ENCODE results near the gene SPATA32. TPM values are rescaled to one million over a fixed set of nuclear protein-coding genes. Genes with fewer than 3 reads are reported as not detected.
"Not testable (repeated sequence)": the region's sequence is repeated elsewhere in the genome, so short reads cannot be mapped to it uniquely, and the experiment has no call there.

The SPATA32 gene
- total RNA-seq, 1 experiment from 2014 or later: 0.11 TPM

DNA sequence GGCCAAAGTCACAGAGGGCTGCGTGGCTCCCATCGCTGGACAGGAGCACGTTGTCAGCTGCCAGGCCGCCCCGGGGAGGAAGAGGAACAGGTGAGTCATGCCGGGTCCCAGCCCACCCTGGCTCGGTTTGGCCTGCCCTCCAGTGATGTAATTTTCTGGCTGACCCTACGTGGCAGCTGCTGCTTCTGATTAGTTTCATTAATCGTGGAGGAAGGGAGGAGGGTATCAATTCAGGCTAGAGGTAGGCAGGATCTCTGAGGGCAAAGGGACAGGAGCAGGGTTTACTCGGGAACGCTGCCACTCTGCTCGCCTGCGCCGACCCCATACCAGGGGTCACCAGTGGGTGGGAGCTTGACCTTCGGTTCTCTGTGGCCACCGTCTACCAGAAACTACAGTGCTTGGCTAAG lies 11.7 kb upstream of the SPATA32 start:
- DNase-seq (ENCODE audit: low read depth): peak; percentile 45

DNA sequence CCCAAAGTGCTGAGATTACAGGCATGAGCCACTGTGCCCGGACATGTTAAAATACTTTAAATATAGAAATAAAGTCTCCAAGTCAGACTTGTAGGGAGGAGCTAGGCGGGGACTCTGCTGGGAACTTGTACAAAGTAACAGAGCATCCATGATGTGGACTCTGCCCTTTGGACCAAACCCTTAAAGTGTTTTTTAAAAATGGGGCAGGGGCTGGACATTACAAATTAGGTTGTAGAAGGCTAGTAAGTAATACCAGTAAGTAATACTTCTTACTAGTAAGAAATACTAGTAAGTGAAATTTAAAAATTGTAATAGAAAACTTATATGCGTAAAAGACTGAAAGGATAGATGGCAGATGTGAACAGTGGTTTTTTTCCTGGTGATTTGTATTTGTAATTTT lies 9.7 kb upstream of the SPATA32 start:
- no peak for DNase-seq (ENCODE audit: low read depth)

DNA sequence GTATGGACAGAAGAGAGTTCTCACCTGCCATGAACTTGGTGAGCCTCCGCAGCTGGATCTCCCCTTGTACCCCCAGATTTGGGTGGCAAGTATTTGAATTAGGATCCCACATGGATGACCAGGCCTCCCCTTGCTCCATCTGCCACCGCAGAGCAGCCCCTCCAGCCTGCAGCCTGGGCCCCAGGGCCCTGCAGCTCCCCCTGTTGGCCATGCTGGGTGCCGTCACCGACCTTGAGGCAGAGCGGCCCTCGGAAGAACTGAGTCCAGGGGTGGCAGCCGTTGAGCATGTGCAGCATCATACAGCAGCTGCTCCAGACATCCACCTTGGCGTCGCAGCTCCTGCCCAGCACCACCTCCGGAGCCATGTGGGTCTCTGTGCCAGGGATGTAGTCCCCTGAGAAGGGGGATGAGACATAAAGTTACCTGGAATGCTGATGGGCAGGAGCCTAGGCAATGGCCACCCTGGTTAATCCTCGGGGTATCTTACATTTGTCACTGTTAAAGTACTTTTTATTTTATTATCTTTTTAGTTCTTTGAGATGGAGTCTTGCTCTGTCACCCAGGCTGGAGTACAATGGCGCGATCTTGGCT lies 9.0 kb upstream of the SPATA32 start:
- DNase-seq (ENCODE audit: low read depth): no peak

DNA sequence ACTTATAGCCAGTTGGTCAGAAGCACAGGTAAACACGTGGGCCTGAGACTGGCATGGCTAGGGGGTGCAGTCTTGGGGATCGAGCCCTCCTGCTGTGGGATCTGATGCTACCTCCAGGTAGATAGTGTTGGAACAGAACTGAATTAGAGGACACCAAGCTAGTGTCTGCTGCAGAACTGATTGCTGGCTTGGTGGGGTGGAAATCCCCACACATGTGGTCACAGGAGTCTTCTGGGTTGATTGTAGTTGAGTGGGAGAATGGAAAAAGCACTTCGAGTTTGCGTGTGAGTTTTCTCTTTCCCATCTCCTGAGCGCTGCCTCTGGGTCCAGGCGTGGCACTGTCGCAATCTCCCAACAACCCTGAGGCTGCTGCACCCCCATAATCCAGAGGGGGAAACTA lies 8.0 kb upstream of the SPATA32 start:
- DNase-seq (ENCODE audit: low read depth): no peak

DNA sequence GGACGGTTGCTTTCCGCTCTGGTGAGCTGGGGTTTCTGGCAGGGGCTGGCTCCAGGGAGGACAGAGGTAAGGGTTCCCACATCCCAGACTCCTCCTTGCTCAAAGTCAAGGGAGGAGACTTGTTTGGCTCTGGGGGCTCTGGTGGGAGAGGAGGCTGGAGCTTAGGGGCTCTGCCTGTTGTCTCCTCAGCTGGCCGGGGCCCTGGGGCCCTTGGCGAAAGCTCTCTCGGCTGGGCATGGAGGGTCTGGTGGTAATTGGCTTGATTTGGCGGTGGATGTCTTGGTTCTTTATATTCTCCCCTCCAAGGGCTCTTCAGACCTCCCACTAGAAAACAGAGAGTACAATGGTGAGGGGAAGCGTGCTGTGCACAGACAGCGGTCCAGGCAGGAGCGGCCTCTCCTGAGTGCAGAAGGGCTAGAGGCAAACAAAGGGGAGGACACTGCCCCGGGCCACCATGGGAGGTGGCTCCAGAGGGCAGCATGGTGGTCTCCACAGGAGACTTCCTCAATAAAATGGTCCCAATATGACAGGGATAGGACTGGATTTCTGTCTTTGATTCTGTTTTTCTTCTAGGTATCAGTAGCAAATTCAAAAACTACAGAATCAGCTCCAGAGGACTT lies 5.7 kb upstream of the SPATA32 start:
- no peak for DNase-seq (ENCODE audit: low read depth)

DNA sequence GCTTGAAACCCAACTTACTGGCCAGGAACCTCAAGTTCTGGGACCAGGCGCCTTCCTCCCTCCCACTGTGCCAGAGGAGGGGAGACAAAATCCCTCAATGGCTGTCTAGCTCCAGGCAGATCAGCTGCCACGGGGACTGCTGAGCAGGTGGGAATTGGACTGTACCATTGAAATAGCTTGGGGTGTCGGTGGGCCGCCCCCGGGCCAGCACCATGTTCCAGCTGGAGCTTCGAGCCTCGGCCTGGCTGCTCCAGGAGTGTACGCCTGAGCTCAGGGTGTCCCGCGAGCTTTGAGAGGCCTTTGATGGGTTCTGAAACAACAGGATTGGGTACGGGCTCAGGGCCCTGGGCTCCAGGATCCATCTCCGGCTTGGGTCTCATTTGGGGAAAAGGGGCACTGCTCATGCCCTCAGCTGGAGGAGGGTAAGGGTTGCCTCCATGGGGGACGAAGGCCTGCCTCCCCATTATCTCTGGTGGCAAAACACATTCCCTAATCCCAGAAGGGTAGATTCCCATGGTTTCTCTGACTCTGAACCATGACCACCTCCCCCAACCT lies 4.6 kb upstream of the SPATA32 start:
- no peak for DNase-seq (ENCODE audit: low read depth)

DNA sequence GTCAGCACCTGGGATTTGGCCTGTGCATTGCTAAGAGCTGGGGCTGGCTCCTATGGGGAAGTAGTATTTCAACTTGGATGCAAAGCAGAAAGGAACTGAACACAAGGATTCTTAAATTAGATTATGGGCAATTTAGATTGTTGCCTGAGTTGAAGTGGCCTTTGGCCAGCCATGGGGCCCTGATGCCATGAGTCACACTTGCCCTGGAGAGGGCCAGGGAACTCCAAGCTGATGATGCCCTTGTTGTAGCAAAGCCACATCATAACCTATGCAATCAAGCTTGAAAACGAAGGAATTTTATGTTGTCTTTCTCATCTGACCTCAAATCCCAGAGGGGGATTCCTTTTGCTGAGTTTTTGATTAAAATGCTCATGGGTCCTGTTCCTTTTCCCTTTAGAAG lies 3.9 kb upstream of the SPATA32 start:
- peak; percentile 95 for DNase-seq (ENCODE audit: low read depth)

DNA sequence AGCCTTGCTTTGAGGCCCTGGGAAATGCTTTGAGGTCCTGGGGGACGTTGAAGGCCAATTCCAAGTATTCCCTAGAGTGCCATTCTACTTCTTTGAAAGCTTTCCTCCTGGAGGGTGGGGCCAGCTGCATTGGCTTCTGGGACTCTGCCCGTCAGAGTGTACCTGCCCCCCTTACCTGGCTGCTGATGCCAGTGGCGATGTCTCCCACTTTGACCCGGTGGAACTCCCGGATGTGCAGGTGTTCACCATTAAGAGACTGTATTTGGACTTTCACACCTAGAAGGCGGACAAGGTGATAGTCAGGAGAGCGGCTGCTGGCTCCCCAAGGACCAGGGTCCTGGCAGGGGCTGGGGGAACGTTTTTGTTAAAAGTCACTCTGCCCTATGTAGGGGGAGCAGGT lies 3.1 kb upstream of the SPATA32 start:
- DNase-seq (ENCODE audit: low read depth): no peak

DNA sequence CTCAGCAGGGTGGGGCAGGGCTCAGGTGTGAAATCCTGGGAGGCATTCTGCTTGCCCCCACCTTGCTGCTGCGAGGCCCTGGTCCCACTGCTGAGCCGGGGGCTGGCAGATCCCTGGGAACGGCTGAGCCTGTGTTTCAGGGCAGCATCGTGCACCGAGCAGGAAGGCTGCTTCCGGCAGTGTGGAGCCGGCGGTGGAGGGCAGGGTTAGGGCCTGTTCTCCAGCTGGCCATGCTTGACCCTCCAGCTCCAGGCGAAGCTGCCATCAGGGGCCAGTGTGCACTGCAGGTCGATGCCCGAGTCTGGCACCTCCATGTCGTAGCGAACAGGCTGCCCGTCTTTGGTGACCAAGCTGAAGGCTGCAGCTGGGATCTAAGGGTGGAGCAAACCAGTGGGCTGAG lies 2.5 kb upstream of the SPATA32 start:
- no peak for DNase-seq (ENCODE audit: low read depth)

DNA sequence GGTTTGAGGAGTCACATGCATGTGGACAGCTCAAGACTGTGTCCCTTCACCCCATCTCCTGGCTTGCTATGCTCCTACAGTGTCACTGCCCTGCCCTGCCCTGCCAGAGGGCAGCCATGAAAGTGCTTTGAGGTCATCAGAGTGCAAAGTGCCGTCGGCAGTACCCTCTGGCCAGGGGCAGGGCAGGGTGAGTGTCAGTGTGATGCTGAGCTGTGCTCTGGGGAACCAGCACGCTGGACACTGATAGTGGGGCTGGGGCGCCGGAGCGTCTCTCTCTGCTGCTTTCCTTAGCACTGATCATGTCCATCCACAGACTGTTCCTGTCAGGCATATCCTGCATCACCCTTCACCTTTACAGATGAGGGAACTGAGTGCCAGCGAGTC lies 1.6 kb upstream of the SPATA32 start:
- DNase-seq (ENCODE audit: low read depth): no peak

DNA sequence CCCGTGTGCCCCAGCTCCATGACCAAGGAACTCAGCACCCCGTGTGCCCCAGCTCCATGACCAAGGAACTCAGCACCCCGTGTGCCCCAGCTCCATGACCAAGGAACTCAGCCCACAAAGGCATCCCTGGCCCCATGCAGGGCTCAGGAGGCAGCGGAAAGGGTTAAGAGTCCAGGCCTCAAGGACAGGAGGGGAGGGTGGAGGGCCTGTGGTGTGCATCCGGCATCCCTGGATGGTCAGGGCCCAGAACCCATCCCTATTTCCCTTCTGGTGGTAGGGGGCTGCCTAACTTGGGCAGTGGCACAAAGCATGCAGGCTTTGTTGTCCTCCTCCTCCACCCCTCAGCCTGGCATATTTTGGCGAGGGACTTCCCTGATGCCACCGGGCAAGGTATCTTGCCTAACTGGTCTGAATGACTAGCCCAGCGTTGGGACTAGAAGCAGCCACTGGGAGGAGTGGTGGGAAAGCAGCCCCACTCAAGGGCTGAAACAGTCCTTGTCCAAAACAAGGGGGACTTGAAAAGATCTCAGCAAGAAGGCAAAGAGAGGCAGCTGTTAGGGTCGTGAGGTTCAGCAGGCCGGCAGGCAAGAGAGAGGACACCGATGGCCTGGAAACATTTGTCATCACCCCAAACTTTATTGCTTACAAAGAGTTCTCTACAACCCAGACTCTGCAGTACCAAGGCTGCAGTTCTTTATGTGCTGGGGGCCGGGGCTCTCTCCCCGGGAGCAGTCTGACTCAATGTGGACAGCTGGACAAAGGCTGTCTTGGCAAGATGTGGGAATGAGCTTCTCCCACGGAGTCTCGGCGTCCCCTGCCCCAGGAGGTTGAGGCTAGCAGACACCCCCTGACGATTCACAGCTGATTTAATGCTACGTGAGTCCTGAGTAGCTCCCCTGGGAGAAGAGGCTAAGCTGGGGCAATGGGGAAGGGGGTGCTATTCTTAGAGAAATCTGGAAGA lies 902 bp upstream of the SPATA32 start:
- DNase-seq (ENCODE audit: low read depth): peak; percentile 92

DNA sequence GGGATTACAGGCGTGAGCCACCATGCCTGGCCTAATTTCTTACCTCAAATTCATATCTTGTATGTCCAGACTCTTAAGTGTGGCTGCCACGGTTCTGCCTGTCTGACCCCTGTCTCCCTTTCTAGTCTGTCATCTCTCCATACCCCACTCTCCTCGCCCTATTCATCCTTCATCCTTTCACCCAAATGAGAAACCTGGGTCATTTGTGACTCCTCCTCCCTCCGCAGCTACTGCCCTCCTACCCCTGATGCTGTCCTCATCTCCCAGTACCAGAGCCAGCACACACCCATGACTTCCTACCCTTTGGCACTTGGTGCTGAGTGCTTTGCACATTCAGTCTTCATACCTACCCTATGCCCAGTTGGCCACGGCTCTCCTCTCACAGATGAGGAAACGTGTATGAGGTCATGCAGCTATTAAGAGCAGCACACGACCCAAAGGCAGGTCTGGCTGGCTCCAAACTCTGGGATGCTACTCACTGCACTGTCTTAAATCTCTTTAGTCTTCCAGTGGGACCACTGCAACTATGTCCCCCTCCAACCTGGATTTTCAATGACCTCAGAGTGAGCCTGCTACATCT lies 1.6 kb downstream of the SPATA32 start:
- no peak for DNase-seq (ENCODE audit: low read depth)

DNA sequence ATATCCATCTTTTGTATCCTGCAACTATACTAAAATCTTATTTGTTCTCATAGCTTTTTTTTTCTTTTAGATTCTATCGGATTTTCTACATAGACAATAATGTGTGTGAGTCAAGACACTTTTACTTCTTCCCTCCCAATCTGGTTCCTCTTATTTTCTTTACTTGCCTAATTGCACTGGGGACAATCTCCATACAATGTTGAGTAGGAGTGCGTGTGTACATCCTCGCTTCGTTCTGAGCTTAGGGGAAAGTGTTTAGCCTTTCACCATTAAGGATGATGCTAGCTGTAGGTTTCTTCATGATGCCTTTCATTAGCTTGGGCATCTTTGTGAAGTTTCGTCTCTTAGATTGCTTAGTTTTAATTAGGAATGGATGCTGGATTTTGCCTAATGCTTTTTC lies 2.9 kb downstream of the SPATA32 start:
- DNase-seq (ENCODE audit: low read depth): no peak

DNA sequence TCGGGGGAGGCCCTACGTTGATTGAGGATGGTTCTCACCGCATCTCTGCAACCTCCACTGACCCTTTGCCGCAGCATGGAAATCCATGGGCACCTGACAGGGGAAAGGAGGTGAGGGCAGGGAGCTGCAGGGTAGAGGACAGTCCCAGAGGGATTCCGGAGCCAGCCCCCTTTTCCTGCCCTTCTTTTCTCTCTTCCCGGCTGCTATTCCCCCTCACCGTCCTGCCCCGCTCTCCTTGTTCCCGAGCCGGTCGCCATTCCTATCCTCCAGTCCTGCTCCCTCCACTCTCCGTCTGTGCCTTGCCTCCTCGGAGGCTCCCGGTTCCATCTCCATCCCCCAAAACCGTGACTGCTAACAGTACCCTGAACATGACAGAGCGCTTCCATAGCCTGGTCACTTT lies 4.8 kb downstream of the SPATA32 start:
- DNase-seq (ENCODE audit: low read depth): no peak

DNA sequence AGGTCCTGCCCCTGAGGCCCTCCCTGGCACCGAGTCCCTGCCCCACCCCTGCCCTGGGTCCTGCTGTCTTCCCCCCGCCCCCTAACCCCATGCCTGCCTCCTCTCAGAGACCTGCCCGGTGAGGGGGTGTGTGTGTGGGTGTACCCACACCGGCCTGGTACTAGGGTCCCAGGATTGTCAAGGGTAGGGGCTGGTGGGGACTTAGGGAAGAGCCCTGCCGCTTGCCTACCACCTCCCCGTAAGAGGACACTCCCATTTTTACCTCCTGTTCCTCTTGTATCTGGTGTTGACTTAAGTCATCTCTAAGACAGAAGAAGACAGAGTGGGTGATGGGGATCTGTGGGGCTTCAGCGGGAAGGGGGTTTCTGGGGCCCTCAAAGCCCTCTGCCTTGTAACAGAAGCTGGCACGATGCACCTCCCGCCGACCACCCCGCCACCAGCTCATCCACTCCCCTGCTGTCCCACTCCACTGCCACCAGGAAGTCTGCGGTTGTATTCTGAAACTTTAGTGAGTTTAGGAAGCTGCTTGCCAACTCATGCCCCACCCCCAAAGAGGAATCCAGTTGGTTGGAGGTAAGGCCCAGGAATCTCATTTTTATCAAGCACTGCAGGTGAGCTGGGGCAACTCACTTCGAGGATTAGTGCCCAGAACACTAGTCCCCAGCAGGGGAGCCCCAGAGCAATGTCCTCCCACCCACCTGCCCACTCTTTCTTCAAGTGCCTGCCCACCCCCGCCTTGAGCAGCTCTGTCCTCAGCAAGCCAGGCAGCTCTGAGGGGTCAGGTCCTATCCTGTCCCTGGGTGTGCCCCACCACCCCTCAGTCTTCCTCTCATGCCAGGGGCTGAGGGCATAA lies 5.6 kb downstream of the SPATA32 start:
- no peak for DNase-seq (ENCODE audit: low read depth)

DNA sequence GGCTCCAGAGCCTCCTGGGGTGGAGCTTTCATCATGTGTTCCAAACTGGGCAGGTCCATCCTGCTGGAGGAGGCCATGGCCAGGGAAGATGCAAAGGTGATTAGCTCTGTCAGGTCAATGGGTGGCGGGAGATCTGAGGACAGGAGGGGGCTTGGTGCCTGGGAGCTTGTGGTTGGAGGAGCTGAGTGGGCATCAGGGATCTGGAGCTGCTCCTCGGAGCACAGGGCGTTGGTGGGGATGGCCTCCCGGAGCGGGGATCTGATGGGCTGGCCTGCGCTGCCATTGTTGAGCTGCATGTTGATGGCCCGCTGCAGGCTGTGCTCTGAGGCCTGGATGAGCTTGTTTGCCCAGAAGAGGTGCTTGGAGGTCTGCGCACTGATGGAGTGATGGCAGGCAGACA lies 6.5 kb downstream of the SPATA32 start:
- DNase-seq (ENCODE audit: low read depth): no peak

DNA sequence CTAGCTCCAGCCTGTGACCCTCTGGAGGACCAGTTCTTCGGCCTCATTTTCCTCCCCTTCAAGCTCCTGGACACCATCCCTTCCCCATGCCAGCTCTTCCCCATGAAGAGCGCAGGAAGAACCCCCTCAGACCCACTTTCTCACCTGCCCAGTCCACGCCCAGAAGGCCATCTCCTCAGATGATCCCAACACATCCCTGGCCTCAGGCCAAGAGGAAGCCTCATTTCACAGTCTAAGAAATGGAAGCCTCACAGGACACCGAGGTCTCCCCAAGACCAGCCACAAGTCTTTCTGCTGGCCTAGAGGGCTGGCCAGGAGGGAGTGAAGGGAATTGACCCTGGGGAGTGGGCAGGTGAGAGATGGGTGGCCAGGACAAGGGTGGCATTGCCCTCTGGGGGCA lies 8.0 kb downstream of the SPATA32 start:
- DNase-seq (ENCODE audit: low read depth): no peak

DNA sequence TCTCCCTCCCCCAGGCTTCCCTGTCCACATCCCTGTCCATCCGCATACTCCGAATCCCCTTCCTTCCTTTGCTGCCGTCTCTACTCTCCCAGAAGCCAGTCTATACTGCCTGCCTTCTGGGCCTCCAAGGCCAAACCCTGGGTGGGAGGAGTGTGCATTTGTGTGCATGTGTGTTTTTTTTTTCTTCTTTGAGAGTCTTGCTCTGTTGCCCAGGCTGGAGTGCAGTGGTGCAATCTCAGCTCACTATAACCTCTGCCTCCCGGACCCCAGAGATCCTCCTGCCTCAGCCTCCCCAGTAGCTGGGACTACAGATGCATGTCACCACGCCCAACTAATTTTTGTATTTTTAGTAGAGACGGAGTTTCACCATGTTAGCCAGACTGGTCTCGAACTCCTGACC lies 8.7 kb downstream of the SPATA32 start:
- DNase-seq (ENCODE audit: low read depth): not testable (repeated sequence)

DNA sequence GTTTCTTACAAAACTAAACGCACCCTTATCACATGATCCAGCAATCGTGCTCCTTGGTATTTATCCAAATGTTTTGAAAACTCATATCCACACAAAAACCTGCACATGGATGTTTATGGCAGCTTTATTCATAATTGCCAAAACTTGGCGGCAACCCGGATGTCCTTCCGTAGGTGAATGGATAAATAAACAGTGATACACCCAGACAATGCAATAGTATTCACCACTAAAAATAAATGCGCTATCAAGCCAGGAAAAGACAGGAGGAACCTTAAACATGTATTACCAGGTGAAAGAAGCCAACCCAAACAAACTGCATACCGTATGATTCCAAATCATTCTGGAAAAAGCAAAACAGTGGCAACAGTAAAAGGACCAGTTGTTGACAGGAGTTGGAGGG lies 10.0 kb downstream of the SPATA32 start:
- no peak for DNase-seq (ENCODE audit: low read depth)

DNA sequence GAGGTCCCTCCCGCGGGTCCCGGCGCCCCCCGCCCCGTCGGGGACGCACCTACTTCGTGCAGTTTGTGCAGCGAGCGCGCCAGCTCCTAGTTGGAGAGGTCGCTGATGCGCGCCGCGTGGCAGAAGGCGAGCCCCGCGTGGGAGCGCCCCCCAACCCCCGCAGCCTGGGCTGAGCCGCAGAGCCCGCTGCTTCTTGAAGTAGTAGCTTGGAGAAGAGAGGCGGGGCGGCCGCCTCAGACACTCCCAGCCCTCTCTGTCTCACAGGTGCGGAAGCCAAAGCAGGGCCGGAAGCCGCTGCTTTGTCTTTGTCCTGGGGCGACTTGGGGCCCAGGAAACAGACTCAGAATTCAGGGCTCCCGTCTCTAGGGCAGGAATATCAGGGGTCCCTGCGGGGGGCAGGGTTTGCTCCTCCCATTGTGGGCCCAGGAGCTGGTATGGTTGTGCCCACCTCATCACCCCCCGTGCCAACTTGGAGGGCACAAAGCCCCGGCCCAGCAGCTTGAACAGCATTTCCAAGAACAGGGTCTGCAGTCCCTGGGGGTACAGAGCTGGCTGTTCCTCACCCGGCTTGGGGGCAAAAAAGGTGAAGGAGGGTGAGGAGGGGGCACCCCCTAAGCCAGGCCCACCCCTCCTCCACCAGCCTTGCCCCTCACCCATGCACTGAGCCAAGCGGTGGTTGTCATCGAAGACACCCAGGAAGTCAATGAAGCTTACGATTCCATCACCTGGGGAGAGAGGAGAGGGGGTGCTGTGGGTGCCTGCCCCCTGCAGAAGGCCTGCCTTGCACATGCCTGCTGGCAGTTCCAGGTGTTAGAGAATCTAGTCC lies 13.5 kb downstream of the SPATA32 start:
- no peak for DNase-seq (ENCODE audit: low read depth)
